Medulla oblongata (tissue), 1 donor: ENCODE data around the gene TRIM69.
"Not testable (repeated sequence)": the region's sequence is repeated elsewhere in the genome, so short reads cannot be mapped to it uniquely, and the experiment has no call there.

Source experiments
- DNase-seq: peaks from one replicate; pipeline ENCODE4 v3.0.0-alpha.2; 2015; ENCODE audit errors: extremely low spot score

TRIM69 gene

DNA sequence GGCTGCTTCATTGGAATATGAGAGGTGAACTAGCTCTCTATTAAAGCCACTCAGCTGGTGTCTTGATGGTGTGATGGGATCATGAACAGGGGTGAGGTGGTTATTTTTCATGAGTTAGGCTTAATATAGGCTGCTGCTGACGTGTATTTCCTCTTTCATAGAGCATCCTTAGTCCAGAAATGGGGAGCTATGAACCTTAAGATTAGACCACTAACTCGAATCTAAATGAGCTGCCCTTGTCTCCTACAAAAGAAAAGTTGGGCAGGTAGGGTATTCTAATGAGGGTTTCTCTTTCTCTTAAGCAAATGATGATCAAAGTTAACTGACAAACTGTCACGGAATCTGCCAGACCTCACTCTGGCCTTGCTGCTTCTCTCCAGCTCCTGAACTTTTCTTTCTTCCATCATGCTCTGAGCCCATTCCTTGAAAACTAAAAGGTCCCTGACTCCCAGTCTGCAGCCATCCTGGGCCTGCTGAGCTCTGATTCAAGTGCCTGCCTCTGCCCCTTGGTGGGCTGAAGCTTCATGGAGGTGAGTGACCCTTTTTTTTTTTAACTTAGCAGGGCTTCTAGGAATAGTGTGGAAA is at the start of gene TRIM69:
Gene TRIM69 (plus strand): TSS at position 348 of the 585 bp plus-strand sequence. CDS start 177 bp downstream, at position 525.
- no peak for DNase-seq

GRCh38 chr15:44689318-44689717 is 47.0 kb upstream of the TRIM69 start:
- not testable (repeated sequence) for DNase-seq

DNA sequence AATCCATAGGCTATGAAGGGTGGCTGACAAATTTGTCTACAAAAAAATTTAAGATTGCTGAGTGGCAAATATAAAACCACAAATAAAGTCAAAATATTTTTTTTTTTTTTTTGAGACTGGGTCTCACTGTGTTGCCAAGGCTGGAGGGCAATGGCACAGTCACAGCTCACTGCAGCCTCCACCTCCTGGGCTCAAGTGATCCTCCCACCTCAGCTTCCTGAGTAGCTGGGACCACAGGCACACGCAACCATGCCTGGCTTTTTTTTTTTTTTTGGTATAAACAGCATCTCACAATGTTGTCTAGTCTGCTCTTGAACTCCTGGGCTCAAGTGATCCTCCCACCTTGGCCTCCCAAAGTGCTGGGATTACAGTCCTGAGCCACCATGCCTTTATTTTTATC is 46.1 kb upstream of the TRIM69 start:
- DNase-seq = not testable (repeated sequence)

DNA sequence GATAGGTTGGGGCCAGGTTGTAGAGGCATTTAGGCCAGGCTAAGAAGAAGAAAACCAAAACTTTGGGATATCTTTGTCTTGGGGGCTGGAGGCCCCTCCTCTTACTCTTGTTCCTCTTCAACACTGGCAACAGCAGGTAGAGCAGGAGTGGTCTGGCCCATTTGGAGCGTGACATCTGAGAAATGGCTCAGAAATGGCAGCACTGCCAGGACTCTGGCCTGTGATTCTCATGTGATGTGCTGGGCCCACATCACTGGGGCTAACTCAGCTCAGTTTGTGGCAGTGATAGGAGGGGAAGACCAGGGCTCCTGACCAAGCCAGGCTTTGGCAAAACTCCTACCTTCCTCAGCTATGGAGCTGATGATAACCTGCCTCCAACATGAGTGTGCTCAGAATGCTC is 43.7 kb upstream of the TRIM69 start:
- no peak for DNase-seq

- no peak for DNase-seq
Measured at GRCh38 chr15:44694416-44694815, 41.9 kb upstream of the TRIM69 start.

DNA sequence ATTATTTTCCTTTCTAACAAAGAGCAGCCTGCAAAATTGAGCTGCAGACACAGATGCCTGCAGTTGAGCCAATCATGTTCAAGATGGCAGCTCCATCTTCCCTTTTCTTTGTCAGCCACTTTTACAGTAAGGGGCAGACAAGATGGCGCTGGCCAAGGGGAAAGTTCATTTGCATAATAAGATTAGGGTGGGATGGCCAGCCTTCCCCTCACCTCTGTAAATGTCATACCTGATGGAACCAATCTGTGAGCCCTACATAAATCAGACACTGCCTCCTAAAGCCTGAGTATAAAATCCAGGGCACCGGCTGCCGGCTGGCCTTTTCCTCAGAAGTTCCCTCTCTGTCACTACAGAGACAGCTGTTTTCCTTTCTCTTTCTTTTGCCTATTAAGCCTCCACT is 41.0 kb upstream of the TRIM69 start:
- DNase-seq = no peak

- no peak for DNase-seq
Measured at GRCh38 chr15:44697014-44697413, 39.3 kb upstream of the TRIM69 start.

DNA sequence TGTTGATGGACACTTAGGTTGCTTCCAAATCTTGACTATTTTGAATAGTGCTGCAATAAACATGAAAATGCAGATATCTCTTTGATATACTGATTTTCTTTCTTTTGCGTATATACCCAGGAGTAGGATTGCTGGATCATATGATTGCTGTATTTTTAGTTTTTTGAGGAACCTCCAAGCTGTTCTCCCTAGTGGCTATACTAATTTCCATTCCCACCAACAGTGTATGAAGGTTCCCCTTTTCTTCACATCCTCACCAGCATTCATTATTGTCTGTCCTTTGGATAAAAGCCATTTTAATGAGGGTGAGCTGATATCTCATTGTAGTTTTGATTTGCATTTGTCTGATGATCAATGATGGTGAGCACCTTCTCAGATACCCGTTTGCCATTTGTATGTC is 37.7 kb upstream of the TRIM69 start:
- DNase-seq = peak; percentile 35

DNA sequence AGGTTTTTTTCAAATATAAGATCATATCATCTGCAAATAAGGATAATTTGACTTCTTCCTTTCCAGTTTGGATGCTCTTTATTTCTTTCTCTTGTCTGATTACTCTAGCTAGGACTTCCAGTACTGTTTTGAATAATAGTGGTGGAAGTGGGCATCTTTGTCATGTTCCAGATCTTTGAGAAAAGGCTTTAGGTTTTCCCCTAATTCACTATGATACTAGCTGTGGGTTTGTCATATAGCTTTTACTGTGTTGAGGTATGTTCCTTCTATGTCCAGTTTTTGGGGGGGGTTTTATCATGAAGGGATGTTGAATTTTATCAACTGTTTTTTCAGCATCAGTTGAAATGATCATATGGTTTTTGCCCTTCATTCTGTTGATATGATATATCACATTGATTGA is 35.7 kb upstream of the TRIM69 start:
- not testable (repeated sequence) for DNase-seq

- DNase-seq = no peak
Measured at GRCh38 chr15:44705986-44706385, 30.3 kb upstream of the TRIM69 start.

- no peak for DNase-seq
Measured at GRCh38 chr15:44706401-44706800, 29.9 kb upstream of the TRIM69 start.

DNA sequence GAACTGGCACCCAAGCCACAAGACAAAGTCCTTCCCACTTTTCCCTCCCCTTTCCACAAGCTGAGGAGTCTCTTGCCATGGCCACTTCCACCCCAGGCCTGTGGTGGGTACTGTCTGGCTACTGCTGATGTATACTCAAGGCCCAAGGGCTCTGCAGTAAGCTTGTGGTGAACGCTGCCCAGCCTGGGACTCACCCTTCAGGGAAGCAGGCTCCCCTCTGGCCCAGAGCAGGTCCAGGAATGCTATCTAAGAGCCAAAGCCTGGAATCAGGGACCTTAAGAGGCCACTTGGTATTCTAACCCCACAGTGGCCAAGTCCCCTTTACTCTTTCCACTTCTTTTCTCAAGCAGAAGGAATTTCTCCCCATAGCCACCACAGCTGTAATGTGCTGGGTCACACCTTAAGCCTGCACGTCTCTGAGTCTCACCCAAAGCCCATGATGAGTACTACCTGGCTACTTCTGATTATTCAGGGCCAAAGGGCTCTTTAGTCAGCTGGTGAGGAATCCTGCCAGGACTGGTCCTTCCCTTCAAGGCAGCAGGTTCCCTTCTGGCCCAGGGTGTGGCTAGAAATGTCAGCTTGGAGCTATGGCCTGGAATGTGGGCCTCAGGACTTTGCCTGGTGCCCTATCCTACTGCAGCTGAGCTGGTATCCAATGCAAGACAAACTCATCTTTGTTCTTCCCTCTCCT is 29.2 kb upstream of the TRIM69 start:
- no peak for DNase-seq

DNA sequence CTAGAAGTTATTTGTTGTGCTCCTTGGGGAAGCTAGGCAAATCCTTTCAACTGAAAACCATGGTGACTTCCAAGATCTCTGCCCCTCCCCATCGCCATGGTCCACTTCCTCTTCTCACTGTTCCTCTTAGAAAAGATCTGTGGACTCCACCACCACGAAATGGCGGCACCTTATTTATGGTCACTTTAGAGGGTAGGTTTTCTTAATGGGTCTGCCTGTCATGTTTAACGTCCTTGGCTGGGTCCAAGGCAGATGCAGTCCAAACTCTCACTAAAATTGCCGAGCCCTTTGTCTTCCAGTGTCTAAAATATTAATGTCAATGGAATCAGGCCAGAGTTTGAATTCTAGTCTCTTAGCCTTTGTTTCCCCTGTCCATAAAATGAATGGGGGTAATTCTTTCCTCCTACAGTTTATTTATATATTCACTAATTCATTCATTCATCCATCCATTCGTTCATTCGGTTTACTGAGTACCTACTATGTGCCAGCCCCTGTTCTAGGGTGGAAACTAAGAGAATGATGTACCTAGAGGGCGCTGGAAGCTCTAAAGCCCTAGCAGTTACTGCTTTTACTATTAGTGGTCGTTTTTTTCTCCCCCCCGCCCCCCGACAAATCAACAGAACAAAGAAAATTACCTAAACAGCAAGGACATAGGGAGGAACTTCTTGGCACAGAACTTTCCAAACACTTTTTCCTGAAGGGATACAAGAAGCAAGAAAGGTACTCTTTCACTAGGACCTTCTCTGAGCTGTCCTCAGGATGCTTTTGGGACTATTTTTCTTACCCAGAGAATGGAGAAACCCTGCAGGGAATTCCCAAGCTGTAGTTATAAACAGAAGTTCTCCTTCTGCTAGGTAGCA is 25.9 kb upstream of the TRIM69 start:
- peak; percentile 73 for DNase-seq

DNA sequence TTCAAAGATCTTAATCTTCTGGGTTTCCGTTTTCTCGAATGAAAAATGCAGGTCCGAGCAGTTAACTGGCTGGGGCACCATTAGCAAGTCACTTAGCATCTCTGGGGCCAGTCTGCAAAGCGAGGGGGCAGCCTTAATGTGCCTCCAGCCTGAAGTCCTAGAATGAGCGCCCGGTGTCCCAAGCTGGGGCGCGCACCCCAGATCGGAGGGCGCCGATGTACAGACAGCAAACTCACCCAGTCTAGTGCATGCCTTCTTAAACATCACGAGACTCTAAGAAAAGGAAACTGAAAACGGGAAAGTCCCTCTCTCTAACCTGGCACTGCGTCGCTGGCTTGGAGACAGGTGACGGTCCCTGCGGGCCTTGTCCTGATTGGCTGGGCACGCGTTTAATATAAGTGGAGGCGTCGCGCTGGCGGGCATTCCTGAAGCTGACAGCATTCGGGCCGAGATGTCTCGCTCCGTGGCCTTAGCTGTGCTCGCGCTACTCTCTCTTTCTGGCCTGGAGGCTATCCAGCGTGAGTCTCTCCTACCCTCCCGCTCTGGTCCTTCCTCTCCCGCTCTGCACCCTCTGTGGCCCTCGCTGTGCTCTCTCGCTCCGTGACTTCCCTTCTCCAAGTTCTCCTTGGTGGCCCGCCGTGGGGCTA is 25.1 kb upstream of the TRIM69 start, which contains the start of the genes B2M and PATL2:
Gene B2M (plus strand): TSS at position 422 of the 647 bp plus-strand sequence. CDS start 30 bp downstream, at position 452.
Gene PATL2 (minus strand): TSS at position 228 of the 647 bp plus-strand sequence. CDS start 34,833 bp downstream, outside the sequence.
- DNase-seq = peak; percentile 99

DNA sequence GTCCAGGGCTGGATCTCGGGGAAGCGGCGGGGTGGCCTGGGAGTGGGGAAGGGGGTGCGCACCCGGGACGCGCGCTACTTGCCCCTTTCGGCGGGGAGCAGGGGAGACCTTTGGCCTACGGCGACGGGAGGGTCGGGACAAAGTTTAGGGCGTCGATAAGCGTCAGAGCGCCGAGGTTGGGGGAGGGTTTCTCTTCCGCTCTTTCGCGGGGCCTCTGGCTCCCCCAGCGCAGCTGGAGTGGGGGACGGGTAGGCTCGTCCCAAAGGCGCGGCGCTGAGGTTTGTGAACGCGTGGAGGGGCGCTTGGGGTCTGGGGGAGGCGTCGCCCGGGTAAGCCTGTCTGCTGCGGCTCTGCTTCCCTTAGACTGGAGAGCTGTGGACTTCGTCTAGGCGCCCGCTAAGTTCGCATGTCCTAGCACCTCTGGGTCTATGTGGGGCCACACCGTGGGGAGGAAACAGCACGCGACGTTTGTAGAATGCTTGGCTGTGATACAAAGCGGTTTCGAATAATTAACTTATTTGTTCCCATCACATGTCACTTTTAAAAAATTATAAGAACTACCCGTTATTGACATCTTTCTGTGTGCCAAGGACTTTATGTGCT is 24.5 kb upstream of the TRIM69 start:
- peak; percentile 44 for DNase-seq

- DNase-seq = peak; percentile 92
Measured at GRCh38 chr15:44712346-44713005, 23.9 kb upstream of the TRIM69 start.

- peak; percentile 53 for DNase-seq
Measured at GRCh38 chr15:44713006-44713966, 23.0 kb upstream of the TRIM69 start.

- no peak for DNase-seq
Measured at GRCh38 chr15:44715142-44715796, 21.1 kb upstream of the TRIM69 start.

DNA sequence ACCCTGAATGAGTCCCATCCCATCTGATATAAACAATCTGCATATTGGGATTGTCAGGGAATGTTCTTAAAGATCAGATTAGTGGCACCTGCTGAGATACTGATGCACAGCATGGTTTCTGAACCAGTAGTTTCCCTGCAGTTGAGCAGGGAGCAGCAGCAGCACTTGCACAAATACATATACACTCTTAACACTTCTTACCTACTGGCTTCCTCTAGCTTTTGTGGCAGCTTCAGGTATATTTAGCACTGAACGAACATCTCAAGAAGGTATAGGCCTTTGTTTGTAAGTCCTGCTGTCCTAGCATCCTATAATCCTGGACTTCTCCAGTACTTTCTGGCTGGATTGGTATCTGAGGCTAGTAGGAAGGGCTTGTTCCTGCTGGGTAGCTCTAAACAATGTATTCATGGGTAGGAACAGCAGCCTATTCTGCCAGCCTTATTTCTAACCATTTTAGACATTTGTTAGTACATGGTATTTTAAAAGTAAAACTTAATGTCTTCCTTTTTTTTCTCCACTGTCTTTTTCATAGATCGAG is 20.5 kb upstream of the TRIM69 start:
- DNase-seq = no peak
